ENCODE results near the gene C1QL1. TPM values are rescaled to one million over a fixed set of nuclear protein-coding genes. Genes with fewer than 3 reads are reported as not detected.

The C1QL1 gene
- polyA plus RNA-seq, 1 experiment: 0.50 TPM

GRCh38 chr17:44941712-44942331, 26.3 kb downstream of the C1QL1 start:
- no peak for DNase-seq (ENCODE audit: low read depth)
- Histone ChIP-seq H3K36me3 (ENCODE audit: control insufficient read depth, insufficient read depth, low read length) (no peaks in the 10 kb centered on the region), H3K27me3 (ENCODE audit: control insufficient read depth, insufficient read depth, low read length) (no peaks in the 10 kb centered on the region), H3K4me3 (ENCODE audit: low read depth, low read length) (no peak overlapping the region)
- ChIA-PET CTCF (interaction anchor here (0.8 to 4.7 kb wide), 5 partner anchors 22 to 194 kb away, joined by 3 to 30 read pairs (median 4); partner anchors contain the start of gene ACBD4), POLR2A (no interaction called here)
- 0 out of 2 replicates have a peak, but pooled peaks have one; percentile 3 for TF ChIP-seq CTCF (IDR thresholded peaks at IDR 0.05; ENCODE audit: insufficient read depth, low read depth, low read length)

GRCh38 chr17:44940768-44941167, 27.3 kb downstream of the C1QL1 start:
- Histone ChIP-seq H3K36me3 (ENCODE audit: control insufficient read depth, insufficient read depth, low read length) (peaks cover 2% of the 10 kb centered on the region; the same call in 1 of the 2 replicates), H3K4me3 (ENCODE audit: low read depth, low read length) (no peak overlapping the region), H3K27me3 (ENCODE audit: control insufficient read depth, insufficient read depth, low read length) (no peaks in the 10 kb centered on the region)
- CTCF ChIA-PET: interaction anchor here (1.0 to 4.7 kb wide), 4 partner anchors 9 to 79 kb away, joined by 3 to 30 read pairs (median 6); no protein-coding TSS in a partner anchor
- no peak for TF ChIP-seq CTCF (IDR thresholded peaks at IDR 0.05; ENCODE audit: insufficient read depth, low read depth, low read length)
- no peak for DNase-seq (ENCODE audit: low read depth)
- POLR2A ChIA-PET: no interaction called here

- H3K27me3 ChIP-seq (ENCODE audit: control insufficient read depth, insufficient read depth, low read length): no peaks in the 10 kb centered on the region
- DNase-seq (ENCODE audit: low read depth): no peak
- no peak overlapping the region for H3K4me3 ChIP-seq (ENCODE audit: low read depth, low read length)
- POLR2A ChIA-PET: no interaction called here
- CTCF ChIA-PET: interaction anchor here (1.0 to 4.7 kb wide), 5 partner anchors 9 to 159 kb away, joined by 3 to 30 read pairs (median 4); no protein-coding TSS in a partner anchor
- TF ChIP-seq CTCF (IDR thresholded peaks at IDR 0.05; ENCODE audit: insufficient read depth, low read depth, low read length): no peak
- H3K36me3 ChIP-seq (ENCODE audit: control insufficient read depth, insufficient read depth, low read length): peaks cover 2% of the 10 kb centered on the region
These were observed 27.8 kb downstream of the C1QL1 start for GRCh38 chr17:44940317-44940716.

- no peak for DNase-seq (ENCODE audit: low read depth)
- no peak overlapping the region for H3K4me3 ChIP-seq (ENCODE audit: low read depth, low read length)
- TF ChIP-seq CTCF (IDR thresholded peaks at IDR 0.05; ENCODE audit: insufficient read depth, low read depth, low read length): no peak
- H3K27me3 ChIP-seq (ENCODE audit: control insufficient read depth, insufficient read depth, low read length): no peaks in the 10 kb centered on the region
- POLR2A ChIA-PET: no interaction called here
- CTCF ChIA-PET: interaction anchor here (3.2 kb wide), 1 partner anchor 86 kb away, joined by 12 read pairs; no protein-coding TSS in a partner anchor
- H3K36me3 ChIP-seq (ENCODE audit: control insufficient read depth, insufficient read depth, low read length): peaks cover 4% of the 10 kb centered on the region
These were observed 33.0 kb downstream of the C1QL1 start for GRCh38 chr17:44935116-44935515.

GRCh38 chr17:44934745-44935105, 33.4 kb downstream of the C1QL1 start:
- ChIA-PET CTCF (interaction anchor here (3.2 kb wide), 1 partner anchor 87 kb away, joined by 12 read pairs; no protein-coding TSS in a partner anchor), POLR2A (no interaction called here)
- peaks cover 4% of the 10 kb centered on the region for H3K36me3 ChIP-seq (ENCODE audit: control insufficient read depth, insufficient read depth, low read length)

More at GRCh38 chr17:44934745-44935105, 33.4 kb downstream of the C1QL1 start:
- H3K27me3 ChIP-seq (ENCODE audit: control insufficient read depth, insufficient read depth, low read length): no peaks in the 10 kb centered on the region
- no peak for TF ChIP-seq CTCF (IDR thresholded peaks at IDR 0.05; ENCODE audit: insufficient read depth, low read depth, low read length)
- DNase-seq (ENCODE audit: low read depth): no peak
- H3K4me3 ChIP-seq (ENCODE audit: low read depth, low read length): no peak overlapping the region
